GM18519 (cell line): ENCODE data around the gene OR52I1.

Experiments used
- ATAC-seq: cut with Tn5 transposase; IDR thresholded peaks from one replicate; pipeline ENCODE4 v1.9.1; 2021; ENCODE audit warnings: mild to moderate bottlenecking, moderate library complexity; ENCODE audit not compliant: unreplicated experiment, low FRiP score

The OR52I1 gene

DNA sequence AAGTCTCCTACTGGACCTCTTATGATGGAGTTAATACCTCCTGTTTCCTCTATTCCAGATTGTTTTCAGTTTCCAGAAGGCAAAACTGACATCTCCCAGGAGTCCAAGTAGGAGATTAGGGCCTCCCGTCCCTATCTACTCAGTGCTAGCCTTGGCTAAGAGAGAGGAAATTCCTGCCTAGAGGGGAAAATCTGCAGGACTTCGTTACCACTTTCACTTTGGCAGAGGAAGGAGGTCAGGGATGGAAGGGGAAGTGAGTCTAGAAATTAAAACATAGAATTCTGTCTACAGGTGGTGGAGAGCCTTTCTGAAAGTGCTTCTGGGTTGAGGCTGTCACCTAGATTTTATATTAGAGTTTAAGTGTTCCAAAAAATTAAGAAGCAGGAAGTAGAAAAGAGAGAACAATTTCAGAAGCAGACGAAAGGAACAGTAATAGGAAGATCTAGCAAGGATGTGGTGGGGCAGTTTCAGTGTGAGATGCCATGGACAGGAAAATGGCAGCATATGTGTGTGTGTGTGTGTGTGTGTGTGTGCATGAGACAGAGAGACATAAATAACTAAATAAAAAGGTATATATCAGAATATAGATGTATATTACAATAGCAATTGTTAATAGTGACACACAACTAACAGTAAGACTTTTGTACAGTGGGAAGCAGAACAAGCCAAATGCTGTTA, 16.6 kb downstream of the OR52I1 start:
- no peak for ATAC-seq

DNA sequence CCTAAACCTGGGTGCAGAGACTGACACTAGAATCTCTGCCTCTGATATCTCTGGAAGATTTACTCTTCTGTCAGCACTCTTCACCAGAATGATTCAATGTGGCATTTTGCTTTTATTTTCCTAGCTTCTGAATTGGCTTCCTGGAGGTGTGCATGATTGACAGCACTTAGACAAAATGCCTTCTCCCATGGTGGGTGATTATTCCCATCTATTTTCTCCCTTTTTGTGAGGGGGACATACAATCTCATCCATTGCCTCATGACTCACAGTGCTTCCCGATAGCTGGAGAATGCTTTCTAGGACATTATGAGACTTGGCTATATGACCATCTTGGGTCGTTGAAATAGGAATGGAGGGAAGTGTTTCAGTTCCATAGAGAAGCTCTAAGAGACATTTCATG, 18.1 kb downstream of the OR52I1 start:
- no peak for ATAC-seq

DNA sequence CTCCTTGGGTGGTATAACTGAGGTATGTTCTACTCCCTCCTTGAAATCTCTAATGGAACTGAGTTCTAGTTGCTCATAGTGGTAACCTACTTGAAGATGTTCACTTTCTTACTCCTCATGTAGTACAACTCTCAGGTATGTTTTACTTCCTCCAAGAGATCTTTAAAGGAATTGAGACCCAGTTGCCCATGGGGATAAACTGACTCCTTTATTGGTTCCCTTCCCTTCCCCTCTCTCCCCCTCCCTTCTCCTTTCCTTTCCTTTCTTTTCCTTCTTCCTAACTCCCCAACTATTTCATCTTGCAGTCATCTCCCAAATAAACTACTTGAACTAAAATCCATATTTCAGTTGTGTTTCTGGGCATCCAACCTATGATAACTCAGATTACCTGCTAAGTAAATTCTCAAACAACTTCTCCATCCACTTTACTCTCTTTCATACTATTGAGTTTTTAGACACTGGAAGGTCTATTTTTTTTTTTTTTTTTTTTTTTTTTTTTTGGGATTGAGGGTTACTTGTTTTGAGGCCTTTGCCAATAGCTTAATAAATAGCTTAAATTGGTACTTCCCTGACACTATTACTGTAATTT, 22.1 kb downstream of the OR52I1 start:
- ATAC-seq: no peak

DNA sequence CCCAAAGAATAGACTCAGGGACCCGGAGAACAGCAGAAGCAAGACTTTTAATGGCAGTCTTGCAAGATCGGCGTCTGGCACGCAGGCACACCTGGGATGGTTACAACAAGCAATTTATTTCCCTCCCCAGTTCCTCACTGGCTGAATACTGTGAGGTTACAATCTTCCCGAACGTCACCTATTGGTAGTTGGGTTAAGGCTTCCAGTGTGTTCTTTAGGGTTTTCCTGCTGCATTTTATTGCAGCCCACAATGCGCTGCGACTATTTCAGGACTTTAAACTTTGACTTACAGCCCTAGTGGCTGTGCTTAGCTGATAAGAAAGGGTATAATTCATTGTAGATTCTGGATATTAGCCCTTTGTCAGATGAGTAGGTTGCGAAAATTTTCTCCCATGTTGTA, 25.7 kb downstream of the OR52I1 start:
- ATAC-seq: no peak

DNA sequence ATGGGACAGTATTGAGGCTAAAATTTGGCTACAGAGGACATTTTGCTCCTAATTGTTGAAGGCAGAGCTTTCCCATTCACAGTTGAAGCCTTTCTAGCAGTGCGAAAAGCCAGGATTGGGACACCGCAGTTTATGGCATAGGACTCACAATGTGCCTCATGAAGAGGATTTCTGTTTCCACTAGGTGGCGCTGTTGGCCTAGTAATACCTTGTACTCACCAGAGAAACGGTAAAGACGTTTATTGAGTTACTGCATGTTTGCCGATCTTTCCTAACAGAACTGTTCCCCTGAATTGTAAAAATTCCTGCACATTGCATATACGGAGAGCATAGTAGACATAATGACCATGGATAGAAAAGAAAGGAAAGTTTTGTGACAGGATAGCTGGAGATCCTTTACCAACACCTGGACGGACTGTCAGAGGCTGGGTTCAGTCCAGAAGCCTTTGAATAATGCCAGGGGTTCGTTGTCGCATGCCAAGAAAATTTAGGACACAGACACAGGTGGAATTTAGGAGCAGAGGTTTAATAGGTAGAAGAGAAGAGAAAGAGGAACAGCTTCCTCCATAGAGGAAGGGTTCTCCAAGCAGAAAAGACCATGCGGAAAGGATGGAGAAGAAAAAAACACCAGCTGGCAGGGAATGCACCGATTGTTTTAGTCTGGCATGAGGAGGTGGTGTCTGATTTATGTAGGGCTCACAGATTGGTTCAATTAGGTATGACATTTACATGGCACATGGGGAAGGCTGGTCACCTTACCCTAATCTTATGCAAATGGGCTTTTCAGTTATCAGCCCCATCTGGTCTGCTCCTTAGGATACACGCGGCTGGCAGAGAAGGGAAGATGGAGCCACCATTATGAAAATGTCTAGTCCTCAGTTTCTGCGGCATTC, 32.6 kb downstream of the OR52I1 start:
- ATAC-seq: no peak

DNA sequence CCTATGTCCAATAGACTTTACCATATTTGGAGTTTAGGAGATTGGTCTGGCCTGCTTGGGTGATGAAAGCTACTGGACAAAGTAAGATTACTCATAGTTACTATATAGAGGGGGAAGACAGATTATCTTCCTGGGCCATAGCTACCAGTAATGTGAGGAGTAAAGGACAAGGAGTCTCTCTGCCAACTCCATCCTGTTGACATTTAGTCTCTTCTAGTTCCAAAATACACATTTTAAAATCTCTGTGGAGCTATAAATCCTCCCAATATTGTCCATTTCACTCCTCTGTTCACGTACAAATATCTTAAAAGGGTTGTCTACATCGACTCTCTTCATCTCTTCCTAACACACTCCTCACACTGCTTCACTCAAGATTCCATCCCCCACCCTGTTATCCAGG, 42.3 kb downstream of the OR52I1 start:
- no peak for ATAC-seq

DNA sequence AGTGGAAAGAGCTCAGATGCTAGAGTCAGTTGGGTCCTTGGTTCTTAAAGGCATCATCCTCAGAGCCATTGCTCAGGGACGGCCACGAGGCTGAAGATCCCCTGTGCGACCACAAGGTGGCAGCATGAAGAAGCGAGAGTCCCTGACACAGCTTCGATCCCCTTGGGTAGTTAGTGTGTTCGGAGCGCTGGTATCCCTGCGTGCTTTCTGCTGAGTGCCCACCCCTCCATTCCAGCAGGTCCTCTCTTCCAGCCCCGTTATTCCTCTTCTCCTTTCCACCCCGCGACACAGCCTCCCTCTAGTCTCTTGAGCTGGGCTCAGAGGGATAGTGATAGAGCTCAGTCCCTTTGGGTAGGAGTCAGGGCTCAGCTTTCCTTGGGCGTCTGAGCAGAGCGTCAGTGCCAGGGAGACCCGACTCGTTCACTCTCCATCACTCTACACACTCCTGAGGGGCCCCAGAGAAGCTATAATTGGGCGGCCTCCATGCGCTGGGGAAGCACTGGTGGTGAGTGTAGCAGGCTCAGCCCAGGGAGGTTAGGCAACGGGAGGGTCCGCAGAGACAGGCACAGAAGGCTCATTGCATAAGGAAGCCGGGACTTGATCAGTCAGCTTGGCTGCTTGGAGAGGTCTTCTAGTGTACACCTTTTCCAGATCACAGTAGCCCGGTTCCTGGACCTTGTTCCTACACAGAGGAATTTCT, 43.3 kb downstream of the OR52I1 start, which contains the start of gene OR51D1:
Gene OR51D1, plus strand, starts transcription at position 516 of the 700 bp plus-strand sequence. CDS start 2,314 bp downstream, outside the sequence.
- peak; percentile 94 for ATAC-seq

DNA sequence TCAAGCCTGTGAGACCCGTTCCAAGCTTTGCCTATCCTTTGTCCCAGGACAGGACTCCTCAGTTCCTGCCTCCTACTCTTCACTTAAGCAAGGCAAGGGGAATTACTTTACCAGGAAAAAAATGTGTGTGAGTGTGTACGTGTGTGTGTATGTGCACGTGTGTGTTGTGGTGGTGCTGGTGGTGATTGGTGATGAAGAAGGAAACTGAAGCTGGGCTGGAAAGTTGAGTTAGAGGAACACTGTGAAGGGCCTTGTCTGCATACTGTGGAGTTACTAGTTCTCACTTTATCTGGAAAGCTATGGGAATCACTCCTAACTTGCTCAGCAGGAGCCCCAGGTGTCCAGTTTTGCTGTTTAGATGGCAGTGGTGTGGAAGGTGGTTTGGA, 43.8 kb downstream of the OR52I1 start:
- ATAC-seq: no peak

DNA sequence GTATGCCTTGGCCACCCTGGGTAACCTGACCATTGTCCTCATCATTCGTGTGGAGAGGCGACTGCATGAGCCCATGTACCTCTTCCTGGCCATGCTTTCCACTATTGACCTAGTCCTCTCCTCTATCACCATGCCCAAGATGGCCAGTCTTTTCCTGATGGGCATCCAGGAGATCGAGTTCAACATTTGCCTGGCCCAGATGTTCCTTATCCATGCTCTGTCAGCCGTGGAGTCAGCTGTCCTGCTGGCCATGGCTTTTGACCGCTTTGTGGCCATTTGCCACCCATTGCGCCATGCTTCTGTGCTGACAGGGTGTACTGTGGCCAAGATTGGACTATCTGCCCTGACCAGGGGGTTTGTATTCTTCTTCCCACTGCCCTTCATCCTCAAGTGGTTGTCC, 46.1 kb downstream of the OR52I1 start:
- ATAC-seq: no peak

DNA sequence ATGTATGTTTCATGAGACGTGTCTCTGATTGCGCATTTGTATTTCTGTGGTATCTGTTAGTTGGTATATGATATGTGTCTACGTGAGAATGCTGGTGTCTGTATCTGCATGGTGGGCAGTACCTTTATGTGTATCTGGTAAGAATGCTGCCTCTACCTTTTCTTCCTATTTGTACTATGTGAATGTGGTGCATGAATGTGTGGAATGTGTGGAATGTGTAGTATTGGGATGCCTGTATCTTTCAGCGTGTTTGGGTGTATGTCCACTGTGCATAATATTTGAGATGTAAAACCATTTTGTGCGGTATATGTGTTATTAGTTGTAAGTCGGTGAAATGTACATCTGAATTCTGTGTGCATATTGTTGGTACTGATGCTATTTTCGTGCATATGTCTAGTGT, 47.7 kb downstream of the OR52I1 start:
- ATAC-seq: no peak

DNA sequence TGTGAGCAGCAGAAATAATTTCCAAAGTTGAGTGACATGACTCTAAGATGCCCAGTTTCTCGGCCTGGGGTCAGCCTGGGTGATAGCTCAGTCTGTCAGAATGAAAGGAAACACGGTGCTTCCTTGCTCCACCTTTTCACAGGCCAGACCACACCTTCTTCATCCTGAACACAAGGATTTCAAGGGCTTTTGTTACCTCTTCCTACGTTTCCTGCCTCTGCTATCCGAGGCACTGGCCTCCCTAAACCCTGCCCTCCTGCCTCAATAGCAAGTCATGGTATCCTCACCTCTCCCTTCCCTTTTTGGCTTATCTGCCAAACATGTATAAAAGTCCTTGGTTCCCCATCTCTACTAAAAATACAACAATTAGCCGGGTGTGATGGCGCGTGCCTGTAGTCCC, 48.2 kb downstream of the OR52I1 start:
- ATAC-seq: no peak

DNA sequence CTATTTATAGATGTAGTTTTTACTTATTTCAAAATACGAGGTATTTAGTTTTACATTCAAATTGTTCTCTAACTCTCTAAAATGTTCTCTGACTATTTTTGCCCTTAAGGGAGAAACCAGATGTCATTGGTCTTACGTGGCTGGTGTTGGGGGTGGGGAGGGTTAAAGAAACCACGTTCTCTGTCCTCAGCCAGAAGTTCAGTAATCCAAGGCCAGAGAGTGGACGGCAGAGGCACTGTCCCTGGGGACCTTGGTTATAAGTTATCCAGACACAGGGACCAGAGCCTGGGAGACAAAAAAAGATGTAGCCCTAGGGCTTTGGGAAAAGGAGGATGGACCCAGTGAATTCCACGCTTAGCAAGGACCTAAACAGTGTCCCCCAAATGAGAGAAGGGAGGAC, 49.2 kb downstream of the OR52I1 start:
- ATAC-seq: no peak

DNA sequence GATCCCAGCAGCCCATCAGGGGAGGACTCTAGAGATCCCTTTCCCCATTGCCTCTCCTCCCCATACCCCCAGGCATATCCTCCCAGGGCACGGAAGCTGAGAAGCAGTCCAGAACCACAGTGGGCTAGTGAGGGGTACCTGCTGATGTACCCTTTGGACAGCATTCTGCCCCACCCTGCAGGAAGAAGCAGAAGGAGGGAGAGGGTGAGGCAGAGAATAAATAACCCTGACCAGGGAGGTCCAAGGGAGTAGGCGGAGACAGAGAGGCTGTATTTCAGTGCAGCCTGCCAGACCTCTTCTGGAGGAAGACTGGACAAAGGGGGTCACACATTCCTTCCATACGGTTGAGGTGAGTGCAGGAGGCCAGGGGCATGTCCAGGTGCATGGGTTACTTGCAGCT, 49.8 kb downstream of the OR52I1 start, which contains the start of gene OR51E1:
Gene OR51E1, plus strand, starts transcription at position 301 of the 400 bp plus-strand sequence. CDS start 8,545 bp downstream, outside the sequence.
- ATAC-seq: no peak

DNA sequence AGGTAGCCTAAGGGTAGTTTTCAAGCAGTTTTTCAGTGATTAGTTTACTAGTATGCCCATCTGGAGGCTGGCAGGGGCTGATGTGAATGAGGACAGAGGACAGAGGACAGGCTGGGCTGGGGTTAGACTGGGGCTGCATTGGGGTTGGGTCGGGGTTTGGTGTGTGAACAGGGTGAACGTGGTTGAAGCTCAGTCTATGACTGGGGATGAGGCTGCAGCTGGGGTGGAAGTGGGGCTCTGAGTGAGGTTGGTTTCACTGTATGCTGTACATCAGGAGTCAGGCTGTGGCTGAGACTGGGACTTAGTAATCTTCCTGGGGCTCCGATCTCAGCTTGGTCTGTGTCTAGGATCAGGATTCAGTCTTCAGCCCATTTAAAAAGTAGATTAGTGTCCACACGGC, 50.4 kb downstream of the OR52I1 start:
- ATAC-seq: no peak
